Parietal lobe (tissue), 1 donor: ENCODE data around the gene FBXO17. TPM values are rescaled to one million over a fixed set of nuclear protein-coding genes. Genes with fewer than 3 reads are reported as not detected.

Experiments
- total RNA-seq: library from RNA; depleted of rRNA; stranded (reverse); fragments of >200 nt; gene quantifications from one replicate; pipeline ENCODE4 v1.2.3, GENCODE V29; 2014

The FBXO17 gene
- 9.1 TPM for total RNA-seq

GRCh38 chr19:38975214-38975860, at the start of gene FBXO17:
Gene FBXO17 (minus strand): TSS chr19:38975742. CDS start chr19:38950319, 25,423 bp downstream.

GRCh38 chr19:38930776-38931520, 44.6 kb downstream of the FBXO17 start, which contains the start of gene MRPS12:
Gene MRPS12 (plus strand): TSS chr19:38930944. CDS start chr19:38931295, 351 bp downstream.

GRCh38 chr19:38929929-38930775, 45.4 kb downstream of the FBXO17 start, which contains the start of gene SARS2:
Gene SARS2 (minus strand): TSS chr19:38930763. CDS start chr19:38930736, 27 bp downstream.

GRCh38 chr19:38899447-38900201, 75.9 kb downstream of the FBXO17 start, which contains the start of the genes NFKBIB and SIRT2:
Gene NFKBIB (plus strand): TSS chr19:38899969. CDS start chr19:38900033, 64 bp downstream.
Gene SIRT2 (minus strand): TSS chr19:38899618. CDS start chr19:38899521, 97 bp downstream.

Other genes starting within 250 kb of the FBXO17 start
- not detected for gene CAPN12, start 231.3 kb downstream of the FBXO17 start, total RNA-seq
- gene LGALS7, start 202.2 kb downstream of the FBXO17 start, total RNA-seq: not detected
- not detected for gene LGALS7B, start 186.5 kb downstream of the FBXO17 start, total RNA-seq
- gene LGALS4, start 162.8 kb downstream of the FBXO17 start, total RNA-seq: not detected
- 17.5 TPM for gene ECH1, start 143.9 kb downstream of the FBXO17 start, total RNA-seq
- gene HNRNPL, start 125.8 kb downstream of the FBXO17 start, total RNA-seq: 245 TPM
- gene RINL, start 97.5 kb downstream of the FBXO17 start, total RNA-seq: 2.2 TPM
- 86.1 TPM for gene SIRT2, start 76.1 kb downstream of the FBXO17 start, total RNA-seq
- 3.8 TPM for gene NFKBIB, start 75.8 kb downstream of the FBXO17 start, total RNA-seq
- 2.5 TPM for gene CCER2, start 63.6 kb downstream of the FBXO17 start, total RNA-seq
- gene SARS2, start 45.0 kb downstream of the FBXO17 start, total RNA-seq: 15.3 TPM
- gene MRPS12, start 44.8 kb downstream of the FBXO17 start, total RNA-seq: 13.1 TPM
- 5.9 TPM for gene FBXO27, start 56.8 kb upstream of the FBXO17 start, total RNA-seq
- not detected for gene ACP7, start 108.6 kb upstream of the FBXO17 start, total RNA-seq
- 2.5 TPM for gene PAK4, start 150.0 kb upstream of the FBXO17 start, total RNA-seq
- gene NCCRP1, start 221.2 kb upstream of the FBXO17 start, total RNA-seq: not detected
- gene SYCN, start 228.5 kb upstream of the FBXO17 start, total RNA-seq: not detected